CD14-positive monocyte (primary cell): ENCODE measurements around the gene IGFBP6. TPM values are rescaled to one million over a fixed set of nuclear protein-coding genes. Genes with fewer than 3 reads are reported as not detected.

Source experiments
- DNase-seq, 3 donors: peaks; one replicate each; pipeline ENCODE4 v3.0.0-alpha.2; 2011 to 2022
- H2AFZ ChIP-seq: 2 replicates; pipeline ENCODE4 v1.6.0; 2012; ENCODE audit warnings: mild to moderate bottlenecking, low read depth, low read length, inconsistent platforms; ENCODE audit not compliant: insufficient read depth, poor library complexity, severe bottlenecking
- H3K27ac ChIP-seq, 2 donors: 1 replicate in 1 of 2; 2 replicates in 1 of 2; pipeline ENCODE4 v1.5.1; 2012 to 2013; ENCODE audit warnings: low read length in 2 of 2, control low read depth in 1 of 2, inconsistent platforms in 1 of 2, low read depth in 1 of 2, mild to moderate bottlenecking in 1 of 2
- H3K27me3 ChIP-seq, 2 donors: one replicate each; pipeline versions ENCODE4 v1.6.0 to v1.6.1; 2011 to 2013; ENCODE audit warnings: low read length in 2 of 2; ENCODE audit not compliant: control insufficient read depth in 2 of 2, insufficient read depth in 2 of 2
- H3K36me3 ChIP-seq, 2 donors: replicated peaks in 1 of 2; 1 replicate in 1 of 2; 2 replicates in 1 of 2; pipeline versions ENCODE4 v1.5.1 to v1.6.1; 2012 to 2013; ENCODE audit warnings: low read length in 2 of 2, control low read depth in 1 of 2, inconsistent platforms in 1 of 2, mild to moderate bottlenecking in 1 of 2; ENCODE audit not compliant: insufficient read depth in 2 of 2, control insufficient read depth in 1 of 2
- H3K4me1 ChIP-seq, 2 donors: 1 replicate in 1 of 2; 2 replicates in 1 of 2; pipeline versions ENCODE4 v1.5.1 to v1.6.1; 2012 to 2013; ENCODE audit warnings: low read length in 2 of 2, control low read depth in 1 of 2, inconsistent platforms in 1 of 2, mild to moderate bottlenecking in 1 of 2, moderate library complexity in 1 of 2; ENCODE audit not compliant: insufficient read depth in 2 of 2, control insufficient read depth in 1 of 2
- H3K4me2 ChIP-seq: replicated peaks from 2 replicates; pipeline ENCODE3; 2012; ENCODE audit warnings: low read length, moderate library complexity, mild to moderate bottlenecking; ENCODE audit not compliant: poor library complexity, severe bottlenecking; ENCODE audit errors: extremely low read depth
- H3K4me3 ChIP-seq, 3 experiments: fragments of 200-600 bp in 1 of 3; sonication (generic) in 1 of 3; replicated peaks in 1 of 3; 1 replicate in 2 of 3; 2 replicates in 1 of 3; pipeline ENCODE4 v1.5.1; 2011 to 2013; ENCODE audit warnings: low read length in 3 of 3, mild to moderate bottlenecking in 3 of 3, control low read depth in 2 of 3, low read depth in 2 of 3, inconsistent platforms in 1 of 3, moderate library complexity in 1 of 3
- H3K79me2 ChIP-seq: 2 replicates; pipeline ENCODE4 v1.6.0; 2012; ENCODE audit warnings: mild to moderate bottlenecking, control low read depth, inconsistent platforms, low read length, moderate library complexity; ENCODE audit not compliant: insufficient read depth
- H3K9ac ChIP-seq: 2 replicates; pipeline ENCODE4 v1.6.0; 2017; ENCODE audit warnings: low read length, mild to moderate bottlenecking; ENCODE audit not compliant: insufficient read depth, poor library complexity, severe bottlenecking
- H3K9me3 ChIP-seq, 2 donors: replicated peaks in 1 of 2; 1 replicate in 1 of 2; 2 replicates in 1 of 2; pipeline versions ENCODE4 v1.5.1 to v1.6.1; 2012 to 2013; ENCODE audit warnings: low read length in 2 of 2, control low read depth in 1 of 2; ENCODE audit not compliant: control insufficient read depth in 1 of 2, insufficient read depth in 1 of 2
- H4K20me1 ChIP-seq: 2 replicates; pipeline ENCODE4 v1.6.0; 2012; ENCODE audit warnings: mild to moderate bottlenecking, low read length, control low read depth, moderate library complexity; ENCODE audit not compliant: insufficient read depth
- H3K27ac Mint-ChIP-seq, 7 donors: one replicate each; pipeline ENCODE4 v1.8.0; 2020; ENCODE audit warnings: mild to moderate bottlenecking in 7 of 7, mixed read lengths in 7 of 7, moderate library complexity in 6 of 7, inconsistent platforms in 2 of 7
- H3K27me3 Mint-ChIP-seq, 3 donors: one replicate each; pipeline ENCODE4 v1.8.0; 2021 to 2022; ENCODE audit warnings: low read depth in 3 of 3, mild to moderate bottlenecking in 3 of 3, mixed read lengths in 3 of 3, moderate library complexity in 3 of 3, inconsistent platforms in 1 of 3
- H3K36me3 Mint-ChIP-seq, 2 donors: one replicate each; pipeline ENCODE4 v1.8.0; 2020; ENCODE audit warnings: mixed read lengths in 2 of 2, inconsistent platforms in 1 of 2, mild to moderate bottlenecking in 1 of 2
- H3K4me1 Mint-ChIP-seq: one replicate; pipeline ENCODE4 v1.8.0; 2020; ENCODE audit warnings: mild to moderate bottlenecking, mixed read lengths
- H3K4me3 Mint-ChIP-seq, 2 donors: one replicate each; pipeline ENCODE4 v1.8.0; 2020; ENCODE audit warnings: mild to moderate bottlenecking in 2 of 2, mixed read lengths in 2 of 2, moderate library complexity in 1 of 2
- H3K9me3 Mint-ChIP-seq, 7 donors: one replicate each; pipeline ENCODE4 v1.8.0; 2020 to 2022; ENCODE audit warnings: mixed read lengths in 7 of 7, mild to moderate bottlenecking in 6 of 7, moderate library complexity in 6 of 7, inconsistent platforms in 2 of 7
- CTCF ChIP-seq: fragments of 200-600 bp; IDR thresholded peaks from one replicate; pipeline ENCODE4 v1.8.0; 2022; ENCODE audit warnings: antibody characterized with exemption, mild to moderate bottlenecking
- WGBS: methylation state at CpG from one replicate; pipeline ENCODE4 v1.1.5; 2013; ENCODE audit warnings: missing lambda C conversion rate; ENCODE audit not compliant: insufficient coverage; 5-methylcytosine and 5-hydroxymethylcytosine counted together
- intact Hi-C, 2 donors: fragments of 100-400 bp; cut with micrococcal nuclease; formaldehyde crosslinking; loops; one replicate each; pipeline versions ENCODE4 v1.15.0 to v1.15.1; 2023
- polyA plus RNA-seq, 3 donors: library from polyadenylated mRNA; depleted of rRNA in 1 of 3; unstranded in 2 of 3; stranded (reverse) in 1 of 3; fragments of 300-500 nt in 2 of 3; fragments of >200 nt in 1 of 3; fragmentation: Illumina TruSeq in 2 of 3; gene quantifications; 1 replicate in 2 of 3; 2 replicates in 1 of 3; pipeline ENCODE4 v1.2.3, GENCODE V29; 2012 to 2021

IGFBP6 gene
- polyA plus RNA-seq, 3 donors = 0.20 TPM; not detected in 2

- Histone ChIP-seq H3K9me3 (no peaks in the 10 kb centered on the region), H3K79me2 (no peaks in the 10 kb centered on the region), H3K4me3 (no peak overlapping the region), H4K20me1 (no peaks in the 10 kb centered on the region), H3K4me1 (peaks cover 18 to 24% of the 10 kb centered on the region in 2 donors), H3K9ac (no peak overlapping the region), H3K27ac (no peak overlapping the region), H3K36me3 (no peaks in the 10 kb centered on the region), H3K4me2 (no peak overlapping the region), H2AFZ (no peak overlapping the region), H3K27me3 (no peaks in the 10 kb centered on the region)
- Mint-ChIP-seq H3K27ac (no peak overlapping the region), H3K36me3 (no peaks in the 10 kb centered on the region), H3K9me3 (peaks cover 0 to 4% (median 0%) of the 10 kb centered on the region in 7 donors), H3K4me1 (peaks cover 19% of the 10 kb centered on the region), H3K27me3 (peaks cover 3 to 7% (median 4%) of the 10 kb centered on the region in 3 donors), H3K4me3 (no peak overlapping the region)
- no peak for DNase-seq
- TF ChIP-seq CTCF = no peak
- intact Hi-C loops = no loop called here
These were observed 26.9 kb downstream of the IGFBP6 start for GRCh38 chr12:53124352-53124723.

- H3K4me1 Mint-ChIP-seq = peaks cover 41% of the 10 kb centered on the region
These were observed 29.7 kb downstream of the IGFBP6 start for GRCh38 chr12:53127169-53127568.

More at GRCh38 chr12:53127169-53127568, 29.7 kb downstream of the IGFBP6 start:
- peaks cover 3% of the 10 kb centered on the region in 3 donors for H3K27me3 Mint-ChIP-seq
- WGBS = no CpG with 5 or more reads among the region's 1 CpG
- no peak overlapping the region for H3K27ac ChIP-seq
- no peaks in the 10 kb centered on the region for H3K9me3 ChIP-seq
- no peak overlapping the region for H3K4me3 Mint-ChIP-seq
- H3K9ac ChIP-seq = no peak overlapping the region
- H3K4me3 ChIP-seq = no peak overlapping the region
- no peaks in the 10 kb centered on the region for H3K36me3 ChIP-seq
- no peaks in the 10 kb centered on the region for H3K27me3 ChIP-seq
- intact Hi-C loops = no loop called here
- no peak overlapping the region for H3K4me2 ChIP-seq
- H3K36me3 Mint-ChIP-seq = no peaks in the 10 kb centered on the region
- no peak overlapping the region for H3K27ac Mint-ChIP-seq
- no peaks in the 10 kb centered on the region for H4K20me1 ChIP-seq
- TF ChIP-seq CTCF = no peak
- H3K9me3 Mint-ChIP-seq = peaks cover 0 to 4% (median 0%) of the 10 kb centered on the region in 7 donors
- no peak overlapping the region for H2AFZ ChIP-seq
- no peaks in the 10 kb centered on the region for H3K79me2 ChIP-seq
- H3K4me1 ChIP-seq = peaks cover 38 to 44% of the 10 kb centered on the region in 2 donors
- DNase-seq = no peak
